HEK293 (cell line): ENCODE measurements around the gene BRF1.

Experiments
- YY1 ChIP-seq: fragments of 450-650 bp; formaldehyde crosslinking; IDR thresholded peaks from 2 replicates; pipeline ENCODE4 v1.5.1; 2018; ENCODE audit warnings: missing biosample characterization, missing genetic modification characterization
- ZNF670 ChIP-seq: fragments of 450-650 bp; formaldehyde crosslinking; IDR thresholded peaks from 2 replicates; pipeline ENCODE4 v1.5.1; 2016; ENCODE audit warnings: missing biosample characterization, missing genetic modification characterization, low read depth
- TF ChIP-seq, protein P1 (sequence below): IDR thresholded peaks from 2 replicates; pipeline ENCODE4 v1.6.1; 2011; ENCODE audit warnings: mild to moderate bottlenecking, low read depth, low read length, borderline replicate concordance
- TF ChIP-seq, protein P2 (sequence below): fragments of 450-650 bp; formaldehyde crosslinking; IDR thresholded peaks from 2 replicates; pipeline ENCODE4 v1.5.1; 2016; ENCODE audit warnings: missing biosample characterization, missing genetic modification characterization

DNA sequence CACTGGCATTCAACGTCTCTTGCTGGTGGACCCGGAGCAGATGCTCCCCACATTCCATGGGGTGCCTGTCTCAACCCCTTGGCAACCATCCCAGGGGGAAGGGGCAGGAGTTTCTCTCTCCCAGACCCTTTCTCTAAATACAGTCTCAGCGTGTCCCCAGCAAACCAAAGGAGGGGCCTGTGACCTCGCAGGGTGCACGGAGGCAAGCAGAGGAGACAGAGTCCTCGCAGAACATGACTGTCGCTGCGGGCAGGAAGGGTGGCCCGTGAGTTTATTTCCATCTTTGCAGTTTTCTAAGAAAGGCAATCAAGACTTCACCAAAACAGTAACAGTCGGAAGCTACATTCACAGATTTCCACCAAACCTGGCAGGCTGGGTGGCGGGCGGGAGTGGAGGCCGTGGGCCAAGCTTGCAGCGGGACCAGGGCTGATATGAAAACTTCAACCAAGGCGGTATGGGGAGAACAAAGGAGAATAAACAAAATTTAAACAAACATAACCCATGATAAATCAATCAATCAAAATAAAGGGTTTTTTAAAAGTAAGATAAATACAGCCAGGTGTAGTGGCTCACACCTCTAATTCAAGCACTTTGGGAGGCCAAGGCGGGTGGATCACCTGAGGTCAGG lies 18.6 kb downstream of the BRF1 start:
- TF ChIP-seq, protein P1, sequence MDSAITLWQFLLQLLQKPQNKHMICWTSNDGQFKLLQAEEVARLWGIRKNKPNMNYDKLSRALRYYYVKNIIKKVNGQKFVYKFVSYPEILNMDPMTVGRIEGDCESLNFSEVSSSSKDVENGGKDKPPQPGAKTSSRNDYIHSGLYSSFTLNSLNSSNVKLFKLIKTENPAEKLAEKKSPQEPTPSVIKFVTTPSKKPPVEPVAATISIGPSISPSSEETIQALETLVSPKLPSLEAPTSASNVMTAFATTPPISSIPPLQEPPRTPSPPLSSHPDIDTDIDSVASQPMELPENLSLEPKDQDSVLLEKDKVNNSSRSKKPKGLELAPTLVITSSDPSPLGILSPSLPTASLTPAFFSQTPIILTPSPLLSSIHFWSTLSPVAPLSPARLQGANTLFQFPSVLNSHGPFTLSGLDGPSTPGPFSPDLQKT: no peak
- no peak for TF ChIP-seq ZNF670 (tag by site-specific recombination)
- TF ChIP-seq YY1 (tag by site-specific recombination): no peak
- TF ChIP-seq, protein P2, sequence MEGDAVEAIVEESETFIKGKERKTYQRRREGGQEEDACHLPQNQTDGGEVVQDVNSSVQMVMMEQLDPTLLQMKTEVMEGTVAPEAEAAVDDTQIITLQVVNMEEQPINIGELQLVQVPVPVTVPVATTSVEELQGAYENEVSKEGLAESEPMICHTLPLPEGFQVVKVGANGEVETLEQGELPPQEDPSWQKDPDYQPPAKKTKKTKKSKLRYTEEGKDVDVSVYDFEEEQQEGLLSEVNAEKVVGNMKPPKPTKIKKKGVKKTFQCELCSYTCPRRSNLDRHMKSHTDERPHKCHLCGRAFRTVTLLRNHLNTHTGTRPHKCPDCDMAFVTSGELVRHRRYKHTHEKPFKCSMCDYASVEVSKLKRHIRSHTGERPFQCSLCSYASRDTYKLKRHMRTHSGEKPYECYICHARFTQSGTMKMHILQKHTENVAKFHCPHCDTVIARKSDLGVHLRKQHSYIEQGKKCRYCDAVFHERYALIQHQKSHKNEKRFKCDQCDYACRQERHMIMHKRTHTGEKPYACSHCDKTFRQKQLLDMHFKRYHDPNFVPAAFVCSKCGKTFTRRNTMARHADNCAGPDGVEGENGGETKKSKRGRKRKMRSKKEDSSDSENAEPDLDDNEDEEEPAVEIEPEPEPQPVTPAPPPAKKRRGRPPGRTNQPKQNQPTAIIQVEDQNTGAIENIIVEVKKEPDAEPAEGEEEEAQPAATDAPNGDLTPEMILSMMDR (tag by site-specific recombination): no peak
